H9 (cell line): ENCODE data around the gene ASCC3. TPM values are rescaled to one million over a fixed set of nuclear protein-coding genes. Genes with fewer than 3 reads are reported as not detected.

Experiments used
- DNase-seq: peaks from one replicate; pipeline ENCODE4 v3.0.0-alpha.2; 2017
- H2AFZ ChIP-seq: one replicate; pipeline ENCODE4 v1.6.1; 2013; ENCODE audit warnings: mild to moderate bottlenecking, low read length, control low read depth, moderate library complexity
- H2AK5ac ChIP-seq: 2 replicates; pipeline ENCODE4 v1.6.1; 2013; ENCODE audit warnings: low read length, control low read depth, mixed read lengths; ENCODE audit not compliant: insufficient read length
- H2BK120ac ChIP-seq: one replicate; pipeline ENCODE4 v1.6.1; 2013; ENCODE audit warnings: low read depth, mild to moderate bottlenecking, low read length, control low read depth, inconsistent platforms; ENCODE audit not compliant: poor library complexity, severe bottlenecking
- H2BK12ac ChIP-seq: 2 replicates; pipeline ENCODE4 v1.6.1; 2013; ENCODE audit warnings: low read length, control low read depth, mixed read lengths, low read depth; ENCODE audit not compliant: insufficient read length
- H2BK15ac ChIP-seq: 2 replicates; pipeline ENCODE4 v1.6.1; 2013; ENCODE audit warnings: low read depth, low read length, control low read depth
- H2BK20ac ChIP-seq: one replicate; pipeline ENCODE4 v1.6.1; 2013; ENCODE audit warnings: low read depth, mild to moderate bottlenecking, low read length, control low read depth, inconsistent platforms; ENCODE audit not compliant: poor library complexity, severe bottlenecking
- H2BK5ac ChIP-seq: 2 replicates; pipeline ENCODE4 v1.6.1; 2013; ENCODE audit warnings: low read length, control low read depth, mixed read lengths; ENCODE audit not compliant: insufficient read length
- H3K14ac ChIP-seq: 2 replicates; pipeline ENCODE4 v1.6.1; 2013; ENCODE audit warnings: low read length, control low read depth; ENCODE audit not compliant: insufficient read depth
- H3K18ac ChIP-seq: 2 replicates; pipeline ENCODE4 v1.6.1; 2013; ENCODE audit warnings: low read depth, mild to moderate bottlenecking, mixed read lengths, low read length, control low read depth; ENCODE audit not compliant: insufficient read length
- H3K23ac ChIP-seq: 2 replicates; pipeline ENCODE4 v1.6.1; 2013; ENCODE audit warnings: low read length, control low read depth, mixed read lengths, low read depth; ENCODE audit not compliant: insufficient read length
- H3K23me2 ChIP-seq: 2 replicates; pipeline ENCODE4 v1.6.1; 2013; ENCODE audit warnings: low read depth, mild to moderate bottlenecking, mixed read lengths, low read length, control low read depth; ENCODE audit not compliant: insufficient read length, poor library complexity, severe bottlenecking
- H3K27ac ChIP-seq: 2 replicates; pipeline ENCODE4 v1.5.1; 2013; ENCODE audit warnings: low read length, control low read depth, mixed read lengths, low read depth; ENCODE audit not compliant: insufficient read length
- H3K27me3 ChIP-seq: 2 replicates; pipeline ENCODE4 v1.6.1; 2013; ENCODE audit warnings: low read length, control low read depth, inconsistent platforms; ENCODE audit not compliant: insufficient read depth
- H3K4ac ChIP-seq: 2 replicates; pipeline ENCODE4 v1.6.1; 2013; ENCODE audit warnings: low read depth, mild to moderate bottlenecking, control low read depth, inconsistent platforms, low read length, moderate library complexity
- H3K4me1 ChIP-seq: 2 replicates; pipeline ENCODE4 v1.6.1; 2013; ENCODE audit warnings: low read length, control low read depth, inconsistent platforms; ENCODE audit not compliant: insufficient read depth
- H3K4me2 ChIP-seq: 2 replicates; pipeline ENCODE4 v1.6.1; 2013; ENCODE audit warnings: low read length, control low read depth, mixed read lengths; ENCODE audit not compliant: insufficient read length, insufficient read depth
- H3K56ac ChIP-seq: 2 replicates; pipeline ENCODE4 v1.6.1; 2013; ENCODE audit warnings: low read depth, mild to moderate bottlenecking, mixed read lengths, low read length, control low read depth; ENCODE audit not compliant: insufficient read length
- H3K79me1 ChIP-seq: 2 replicates; pipeline ENCODE4 v1.6.1; 2013; ENCODE audit warnings: low read depth, mild to moderate bottlenecking, moderate library complexity, low read length, control low read depth, inconsistent platforms; ENCODE audit not compliant: insufficient read depth, poor library complexity, severe bottlenecking
- H3K79me2 ChIP-seq: 2 replicates; pipeline ENCODE4 v1.6.1; 2013; ENCODE audit warnings: low read length, control low read depth, inconsistent platforms; ENCODE audit not compliant: insufficient read depth
- H3K9ac ChIP-seq: 2 replicates; pipeline ENCODE4 v1.6.1; 2013; ENCODE audit warnings: low read length, control low read depth, mixed read lengths; ENCODE audit not compliant: insufficient read length; ENCODE audit errors: extremely low read depth
- H3K9me3 ChIP-seq: one replicate; pipeline ENCODE4 v1.6.1; 2013; ENCODE audit warnings: low read depth, low read length, inconsistent platforms; ENCODE audit not compliant: control insufficient read depth
- H3T11ph ChIP-seq: one replicate; pipeline ENCODE4 v1.6.1; 2013; ENCODE audit warnings: mild to moderate bottlenecking, low read length, control low read depth, inconsistent platforms
- H4K20me1 ChIP-seq: one replicate; pipeline ENCODE4 v1.6.1; 2013; ENCODE audit not compliant: control insufficient read depth, insufficient read length, insufficient read depth
- H4K5ac ChIP-seq: 2 replicates; pipeline ENCODE4 v1.6.1; 2013; ENCODE audit warnings: low read depth, mild to moderate bottlenecking, mixed read lengths, low read length, control low read depth; ENCODE audit not compliant: insufficient read length
- H4K8ac ChIP-seq: replicated peaks from 2 replicates; pipeline ENCODE4 v1.6.1; 2013; ENCODE audit warnings: low read length, control low read depth, mixed read lengths, low read depth; ENCODE audit not compliant: insufficient read length
- H4K91ac ChIP-seq: 2 replicates; pipeline ENCODE4 v1.6.1; 2013; ENCODE audit warnings: low read depth, mild to moderate bottlenecking, moderate library complexity, mixed read lengths, low read length, control low read depth; ENCODE audit not compliant: insufficient read length
- H3K27ac Mint-ChIP-seq, 3 experiments: 2 replicates in 2 of 3; 3 replicates in 1 of 3; pipeline ENCODE4 v1.8.0; 2020 to 2021; ENCODE audit warnings: mixed read lengths in 3 of 3, mild to moderate bottlenecking in 1 of 3, moderate library complexity in 1 of 3
- H3K27me3 Mint-ChIP-seq: 2 replicates; pipeline ENCODE4 v1.8.0; 2021; ENCODE audit warnings: low read depth, mild to moderate bottlenecking, moderate library complexity, mixed read lengths
- H3K36me3 Mint-ChIP-seq, 3 experiments: 2 replicates in 2 of 3; 3 replicates in 1 of 3; pipeline ENCODE4 v1.8.0; 2020 to 2021; ENCODE audit warnings: low read depth in 3 of 3, mixed read lengths in 3 of 3; ENCODE audit not compliant: insufficient read depth in 1 of 3
- H3K4me1 Mint-ChIP-seq, 2 experiments: 2 replicates each; pipeline ENCODE4 v1.8.0; 2020; ENCODE audit warnings: mixed read lengths in 2 of 2
- H3K4me3 Mint-ChIP-seq, 2 experiments: 2 replicates in 1 of 2; 3 replicates in 1 of 2; pipeline ENCODE4 v1.8.0; 2020 to 2021; ENCODE audit warnings: mild to moderate bottlenecking in 2 of 2, mixed read lengths in 2 of 2, moderate library complexity in 1 of 2
- H3K9me3 Mint-ChIP-seq, 2 experiments: 2 replicates in 1 of 2; 3 replicates in 1 of 2; pipeline ENCODE4 v1.8.0; 2020; ENCODE audit warnings: mild to moderate bottlenecking in 2 of 2, mixed read lengths in 2 of 2, moderate library complexity in 1 of 2
- WGBS: extraction: QIAGEN DNeasy Blood & Tissue Kit; methylation state at CpG from one replicate; pipeline ENCODE4 v1.1.7; 2013; ENCODE audit warnings: missing lambda C conversion rate, low lambda C conversion rate, mixed read lengths; ENCODE audit not compliant: insufficient read length; ENCODE audit errors: extremely low coverage; 5-methylcytosine and 5-hydroxymethylcytosine counted together
- total RNA-seq: library from RNA; stranded (reverse); gene quantifications from 2 replicates; pipeline ENCODE4 v1.2.1, GENCODE V29; 2021
- TF ChIP-seq, protein P1 (sequence below): fragments of 200-600 bp; sonication (generic); conservative IDR thresholded peaks from 3 replicates; pipeline ENCODE4 v1.8.0; 2021; ENCODE audit warnings: antibody characterized with exemption, mild to moderate bottlenecking

The ASCC3 gene
- total RNA-seq, 1 experiment from 2014 or later, result 63.8 TPM

GRCh38 chr6:100796049-100796823 lies 84.9 kb downstream of the ASCC3 start:
- no peak overlapping the region for H3K9ac ChIP-seq
- no peak overlapping the region for H4K5ac ChIP-seq
- Mint-ChIP-seq H3K27ac (peak overlapping the region in 1 of 3 experiments; percentile 87; a peak in 2 of 7 replicates), H3K4me3 (no peak overlapping the region), H3K27me3 (no peaks in the 10 kb centered on the region), H3K4me1 (no peaks in the 10 kb centered on the region), H3K36me3 (peaks cover 0 to 15% (median 6%) of the 10 kb centered on the region in 3 experiments; a peak in 4 of 7 replicates), H3K9me3 (no peaks in the 10 kb centered on the region)
- H3K14ac ChIP-seq, result no peak overlapping the region
- H3K23ac ChIP-seq, result no peak overlapping the region
- no peak for DNase-seq
- H3K4me2 ChIP-seq, result no peak overlapping the region
- H2BK12ac ChIP-seq, result no peak overlapping the region
- no peak overlapping the region for H3K4ac ChIP-seq
- H3K79me2 ChIP-seq, result no peaks in the 10 kb centered on the region
- H3T11ph ChIP-seq, result no peak overlapping the region
- H3K9me3 ChIP-seq, result no peaks in the 10 kb centered on the region
- no peak overlapping the region for H3K56ac ChIP-seq
- no peaks in the 10 kb centered on the region for H3K23me2 ChIP-seq
- no peak overlapping the region for H2BK20ac ChIP-seq
- no peak overlapping the region for H4K8ac ChIP-seq
- no peak overlapping the region for H2BK5ac ChIP-seq
- no peak overlapping the region for H4K91ac ChIP-seq
- H2AK5ac ChIP-seq, result no peak overlapping the region
- H3K4me1 ChIP-seq, result no peaks in the 10 kb centered on the region
- H2BK15ac ChIP-seq, result no peak overlapping the region
- no peak overlapping the region for H3K27ac ChIP-seq
- no peak overlapping the region for H3K18ac ChIP-seq
- H4K20me1 ChIP-seq, result no peaks in the 10 kb centered on the region
- H3K27me3 ChIP-seq, result no peaks in the 10 kb centered on the region
- no peak overlapping the region for H2AFZ ChIP-seq
- H3K79me1 ChIP-seq, result no peaks in the 10 kb centered on the region
- H2BK120ac ChIP-seq, result no peak overlapping the region
- no CpG with 5 or more reads among the region's 4 CpGs for WGBS
- TF ChIP-seq, protein P1, sequence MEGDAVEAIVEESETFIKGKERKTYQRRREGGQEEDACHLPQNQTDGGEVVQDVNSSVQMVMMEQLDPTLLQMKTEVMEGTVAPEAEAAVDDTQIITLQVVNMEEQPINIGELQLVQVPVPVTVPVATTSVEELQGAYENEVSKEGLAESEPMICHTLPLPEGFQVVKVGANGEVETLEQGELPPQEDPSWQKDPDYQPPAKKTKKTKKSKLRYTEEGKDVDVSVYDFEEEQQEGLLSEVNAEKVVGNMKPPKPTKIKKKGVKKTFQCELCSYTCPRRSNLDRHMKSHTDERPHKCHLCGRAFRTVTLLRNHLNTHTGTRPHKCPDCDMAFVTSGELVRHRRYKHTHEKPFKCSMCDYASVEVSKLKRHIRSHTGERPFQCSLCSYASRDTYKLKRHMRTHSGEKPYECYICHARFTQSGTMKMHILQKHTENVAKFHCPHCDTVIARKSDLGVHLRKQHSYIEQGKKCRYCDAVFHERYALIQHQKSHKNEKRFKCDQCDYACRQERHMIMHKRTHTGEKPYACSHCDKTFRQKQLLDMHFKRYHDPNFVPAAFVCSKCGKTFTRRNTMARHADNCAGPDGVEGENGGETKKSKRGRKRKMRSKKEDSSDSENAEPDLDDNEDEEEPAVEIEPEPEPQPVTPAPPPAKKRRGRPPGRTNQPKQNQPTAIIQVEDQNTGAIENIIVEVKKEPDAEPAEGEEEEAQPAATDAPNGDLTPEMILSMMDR, result no peak
